ENCODE results near the gene FGL2.
"Not testable (repeated sequence)": the region's sequence is repeated elsewhere in the genome, so short reads cannot be mapped to it uniquely, and the experiment has no call there.

Gene FGL2, protein sequence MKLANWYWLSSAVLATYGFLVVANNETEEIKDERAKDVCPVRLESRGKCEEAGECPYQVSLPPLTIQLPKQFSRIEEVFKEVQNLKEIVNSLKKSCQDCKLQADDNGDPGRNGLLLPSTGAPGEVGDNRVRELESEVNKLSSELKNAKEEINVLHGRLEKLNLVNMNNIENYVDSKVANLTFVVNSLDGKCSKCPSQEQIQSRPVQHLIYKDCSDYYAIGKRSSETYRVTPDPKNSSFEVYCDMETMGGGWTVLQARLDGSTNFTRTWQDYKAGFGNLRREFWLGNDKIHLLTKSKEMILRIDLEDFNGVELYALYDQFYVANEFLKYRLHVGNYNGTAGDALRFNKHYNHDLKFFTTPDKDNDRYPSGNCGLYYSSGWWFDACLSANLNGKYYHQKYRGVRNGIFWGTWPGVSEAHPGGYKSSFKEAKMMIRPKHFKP

DNA sequence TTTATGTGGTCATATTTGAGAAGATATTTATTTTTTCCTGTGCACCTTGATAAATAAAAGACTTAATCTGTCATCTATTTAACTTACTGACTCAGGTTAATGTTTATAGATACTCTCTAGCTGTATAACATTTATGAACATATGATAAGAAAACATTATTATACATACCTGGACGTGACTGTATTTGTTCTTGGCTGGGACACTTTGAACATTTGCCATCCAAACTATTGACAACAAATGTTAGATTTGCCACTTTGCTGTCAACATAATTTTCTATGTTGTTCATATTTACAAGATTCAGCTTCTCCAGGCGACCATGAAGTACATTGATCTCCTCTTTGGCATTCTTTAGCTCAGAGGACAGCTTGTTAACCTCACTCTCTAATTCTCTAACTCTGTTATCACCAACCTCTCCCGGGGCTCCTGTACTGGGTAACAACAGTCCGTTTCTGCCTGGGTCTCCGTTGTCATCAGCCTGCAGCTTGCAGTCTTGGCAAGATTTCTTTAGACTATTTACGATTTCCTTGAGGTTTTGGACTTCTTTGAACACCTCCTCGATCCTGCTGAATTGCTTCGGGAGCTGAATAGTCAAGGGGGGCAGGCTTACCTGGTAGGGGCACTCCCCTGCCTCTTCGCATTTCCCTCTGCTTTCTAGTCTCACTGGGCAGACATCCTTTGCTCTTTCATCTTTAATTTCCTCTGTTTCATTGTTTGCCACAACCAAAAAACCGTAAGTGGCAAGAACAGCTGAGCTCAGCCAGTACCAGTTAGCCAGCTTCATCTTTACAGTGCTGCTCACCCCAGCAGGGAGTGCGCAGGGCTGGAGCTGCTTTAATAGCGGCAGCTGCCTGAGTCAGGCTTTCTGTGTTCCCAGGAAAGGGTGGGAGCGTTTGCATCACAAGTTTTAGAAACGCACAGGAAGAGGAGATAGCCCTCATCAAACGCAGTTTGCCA, at the start of gene FGL2:
Gene FGL2 (minus strand): TSS at position 807 of the 954 bp plus-strand sequence. CDS start 26 bp downstream, at position 781.
- DNase-seq: peak; percentile 54

DNA sequence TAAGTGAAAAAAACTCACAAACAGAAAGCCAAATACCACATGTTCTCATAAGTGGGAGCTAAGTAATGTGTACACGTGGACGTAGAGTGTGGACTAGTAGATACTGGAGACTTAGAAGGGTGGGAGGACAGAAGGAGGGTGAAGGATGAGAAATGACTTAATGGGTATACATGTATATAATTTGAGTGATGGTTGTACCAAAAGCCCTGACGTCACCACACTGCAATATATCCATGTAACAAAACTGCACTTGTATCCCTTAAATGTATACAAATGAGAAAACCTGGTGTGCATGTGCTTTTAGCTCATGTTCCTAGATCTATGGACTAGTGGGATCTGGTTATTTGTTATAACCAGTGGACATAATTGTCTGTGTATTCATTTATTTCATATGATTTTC, 48.5 kb upstream of the FGL2 start:
- DNase-seq: no peak

DNA sequence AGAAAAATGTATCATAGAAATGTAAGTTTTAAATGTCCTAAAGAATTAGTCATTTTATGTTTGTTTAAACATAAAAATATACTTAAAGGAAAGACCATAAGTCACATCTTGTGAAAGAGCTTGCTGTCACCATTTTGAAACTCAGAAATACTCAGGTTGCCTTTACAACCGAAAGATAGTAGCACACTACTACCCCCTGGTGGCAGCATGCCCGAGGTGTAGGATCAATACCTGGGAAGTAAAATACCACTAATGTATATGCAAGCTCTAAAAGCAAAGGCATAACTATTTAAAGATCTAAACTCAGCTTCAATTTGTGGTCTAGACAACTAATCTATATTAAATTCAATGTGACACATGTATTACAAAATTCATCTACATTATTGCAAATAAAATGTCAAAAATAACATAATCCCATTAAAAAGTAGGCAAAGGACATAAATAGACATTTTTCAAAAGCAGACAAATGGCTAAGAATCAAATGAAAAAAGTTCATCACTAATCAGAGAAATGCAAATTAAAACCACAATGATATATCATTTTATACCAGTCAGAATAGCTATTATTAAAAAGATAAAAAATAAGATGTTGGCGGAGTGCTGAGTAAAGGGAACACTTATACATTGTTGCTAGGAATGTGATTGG, 47.7 kb upstream of the FGL2 start:
- peak; percentile 81 for DNase-seq

DNA sequence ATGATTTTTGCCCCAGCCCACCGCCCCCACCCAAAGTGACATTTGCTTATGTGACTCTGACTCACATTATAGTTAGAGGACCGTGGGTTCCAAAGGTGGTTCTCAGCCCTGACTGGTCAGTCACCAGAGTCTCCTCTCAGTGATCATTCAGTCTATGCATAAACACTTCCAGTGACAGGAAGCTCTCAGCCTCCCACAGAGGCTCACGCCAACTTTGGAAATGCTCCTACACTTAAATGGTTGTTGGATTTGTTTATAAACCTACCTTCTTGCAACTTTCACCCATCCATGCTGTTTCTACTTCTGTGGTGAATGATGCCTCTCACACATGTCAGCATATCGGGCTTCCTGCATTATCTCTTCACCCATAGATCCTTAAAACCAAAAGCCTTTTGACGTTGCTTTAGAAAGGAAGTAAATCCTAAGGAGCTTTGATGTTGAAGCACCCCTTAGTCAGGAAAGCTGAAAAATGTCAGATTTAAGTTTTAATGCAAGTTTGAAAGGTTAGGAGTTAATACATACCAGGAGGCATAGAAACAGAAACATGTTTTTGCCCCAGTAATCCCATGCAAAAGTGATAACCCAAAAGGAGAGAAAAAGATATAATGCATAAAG, 46.5 kb upstream of the FGL2 start:
- DNase-seq: no peak

DNA sequence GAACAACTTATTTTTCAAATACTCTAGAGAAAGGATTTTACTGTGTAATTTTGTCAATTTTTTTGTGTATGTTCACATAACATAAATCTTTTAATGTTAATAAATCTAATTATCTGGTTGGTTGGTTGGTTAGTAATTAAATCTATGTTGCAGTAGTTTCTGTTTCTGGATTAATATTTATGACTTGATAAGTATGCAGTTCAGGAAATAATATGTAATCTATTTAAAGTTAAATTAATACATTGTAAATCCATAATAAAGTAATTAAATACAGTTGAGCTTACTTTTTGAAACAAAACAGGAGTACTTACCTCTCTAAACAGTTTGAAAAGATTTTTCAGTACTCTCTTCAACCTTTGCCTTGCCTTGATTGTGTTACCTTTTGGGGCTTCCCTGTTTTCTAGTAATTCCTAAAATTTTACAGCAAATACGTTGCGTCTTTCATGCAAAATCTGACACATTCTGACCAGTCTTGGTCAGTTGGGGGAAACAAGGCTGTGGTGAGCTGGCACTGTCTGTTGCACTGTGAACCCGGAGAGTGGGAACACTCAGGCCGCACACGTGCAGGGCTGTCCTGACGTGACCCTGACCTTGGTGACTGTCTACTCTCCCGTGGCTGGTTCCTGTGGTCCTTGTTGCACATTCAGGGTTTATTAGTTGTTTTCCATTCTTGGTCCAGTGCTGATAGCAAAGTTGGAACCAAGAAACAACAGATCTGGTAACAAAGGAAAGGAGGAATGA, 45.6 kb upstream of the FGL2 start:
- DNase-seq: no peak

DNA sequence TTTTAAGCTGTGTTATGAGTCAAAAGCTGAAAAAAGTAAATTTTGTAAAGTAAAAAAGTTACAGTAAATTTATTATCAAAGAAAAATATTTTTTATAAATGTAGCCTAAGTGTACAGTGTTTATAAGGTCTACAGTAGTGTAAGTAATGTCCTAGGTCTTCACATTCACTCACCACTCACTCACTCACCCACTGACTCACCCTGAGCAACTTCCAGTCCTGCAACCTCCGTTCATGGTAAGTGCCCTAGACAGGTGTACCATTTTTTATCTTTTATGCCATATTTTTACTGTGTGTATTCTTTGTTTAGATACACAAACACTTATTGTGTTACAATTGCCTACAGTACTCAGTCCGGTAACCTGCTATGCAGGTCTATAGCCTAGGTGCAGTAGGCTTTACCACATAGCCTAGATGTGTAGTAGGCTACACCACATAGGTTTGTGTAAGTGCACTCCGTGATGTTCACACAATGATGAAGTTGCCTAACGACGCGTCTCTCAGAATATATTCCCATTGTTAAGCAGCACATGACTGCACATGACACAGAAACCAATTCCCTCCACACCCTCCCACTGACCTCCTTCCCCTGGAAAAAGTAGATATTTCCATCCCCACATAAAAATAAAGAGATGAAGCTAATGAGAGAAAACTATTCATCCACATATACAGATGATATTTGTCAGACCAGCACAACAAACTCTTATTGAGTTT, 44.8 kb upstream of the FGL2 start:
- DNase-seq: no peak

DNA sequence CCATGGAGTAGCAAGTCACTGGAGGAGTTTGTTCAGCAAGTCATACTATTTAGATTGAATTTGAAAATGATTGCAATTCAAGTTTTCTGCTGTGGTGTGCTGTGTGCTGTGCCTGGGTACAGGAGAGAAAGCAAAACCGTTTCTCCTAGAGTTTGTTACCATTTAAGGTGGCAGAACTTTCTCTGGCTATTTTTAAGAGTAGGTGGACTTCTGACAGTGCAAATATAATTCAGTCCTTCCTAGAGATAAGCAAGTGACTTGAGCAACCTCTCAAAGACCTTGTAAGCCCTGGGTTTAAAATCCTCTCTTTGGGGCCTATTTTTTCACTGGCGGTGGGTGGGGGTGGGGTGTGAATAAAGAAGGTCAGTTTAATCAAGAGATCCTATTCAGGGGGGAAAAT, 42.9 kb upstream of the FGL2 start:
- no peak for DNase-seq

DNA sequence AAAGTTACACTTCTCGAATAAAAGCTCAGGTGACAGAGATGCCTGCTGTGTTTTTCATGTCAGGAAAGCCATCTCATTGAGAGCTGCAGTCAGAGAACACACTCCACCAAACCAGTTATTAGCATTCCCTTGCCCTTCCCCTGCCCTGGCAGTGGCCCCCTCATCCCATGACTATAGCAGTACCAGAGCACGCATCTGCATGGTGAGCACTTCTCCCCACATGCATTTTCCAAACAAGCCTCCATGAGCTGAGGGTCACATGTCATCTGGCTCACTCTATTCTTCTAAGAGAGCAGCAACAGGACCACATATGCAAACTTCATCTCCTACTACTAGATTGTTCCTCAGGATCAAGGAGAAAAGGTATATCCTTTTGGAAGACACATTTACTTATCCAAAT, 42.4 kb upstream of the FGL2 start:
- DNase-seq: no peak

DNA sequence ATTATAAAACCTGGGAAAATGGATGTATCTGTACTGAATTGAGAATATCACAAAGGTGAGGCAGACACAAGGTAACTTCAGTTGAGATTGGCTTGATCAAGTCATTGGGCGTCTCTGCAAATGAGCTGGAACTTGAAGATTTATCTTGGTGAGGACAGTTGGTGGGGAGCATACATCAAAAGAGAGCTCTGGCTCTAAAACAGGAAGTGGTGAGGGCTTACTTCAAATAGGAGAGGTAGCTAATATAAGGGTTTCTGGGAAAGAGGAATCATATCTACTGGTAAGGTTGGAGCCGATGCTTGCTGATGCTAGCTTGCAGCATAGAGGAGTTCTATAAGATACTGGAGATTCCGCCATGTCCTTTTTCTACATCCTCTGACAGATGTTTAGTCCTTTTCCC, 39.9 kb upstream of the FGL2 start:
- no peak for DNase-seq

DNA sequence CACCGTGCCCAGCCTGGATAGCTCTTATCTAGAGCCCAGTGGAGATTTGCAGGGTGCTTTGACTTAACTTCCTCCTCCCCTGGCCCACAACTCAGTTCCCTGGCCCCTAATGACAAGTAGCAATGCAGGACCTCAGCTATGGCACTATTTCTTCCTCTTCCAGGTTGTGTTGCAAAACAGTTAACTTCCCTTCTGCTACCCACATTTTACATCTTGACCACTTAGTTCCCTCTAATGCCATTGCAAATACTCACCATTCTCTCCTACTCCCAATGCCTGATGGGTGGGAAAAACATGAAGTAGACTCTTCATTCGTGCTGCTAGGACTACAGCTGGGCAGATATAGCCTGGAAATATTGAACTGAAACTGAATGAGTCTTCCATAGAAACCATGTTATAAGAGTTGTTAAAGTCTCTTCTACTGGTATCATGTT, 39.1 kb upstream of the FGL2 start:
- DNase-seq: peak; percentile 49

DNA sequence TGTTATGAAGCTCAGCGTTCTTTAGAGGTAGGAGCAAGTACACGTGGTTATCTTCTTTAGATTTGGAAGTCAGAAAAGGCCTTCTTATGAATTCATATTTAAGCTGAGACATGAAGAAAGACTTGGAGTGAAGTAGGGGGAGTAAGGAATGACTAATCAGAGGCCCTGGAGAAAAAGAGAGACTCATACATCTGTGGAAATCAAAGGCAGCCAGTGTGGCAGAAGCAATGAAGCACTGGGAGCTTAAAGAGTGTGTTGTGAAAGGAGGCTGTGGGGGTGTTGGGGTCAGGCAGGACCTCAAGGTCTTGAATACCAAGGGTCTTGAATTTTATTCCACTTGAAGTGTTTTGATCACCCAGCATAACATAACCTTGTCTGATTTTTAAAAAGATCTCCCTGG, 35.7 kb upstream of the FGL2 start:
- DNase-seq: no peak

DNA sequence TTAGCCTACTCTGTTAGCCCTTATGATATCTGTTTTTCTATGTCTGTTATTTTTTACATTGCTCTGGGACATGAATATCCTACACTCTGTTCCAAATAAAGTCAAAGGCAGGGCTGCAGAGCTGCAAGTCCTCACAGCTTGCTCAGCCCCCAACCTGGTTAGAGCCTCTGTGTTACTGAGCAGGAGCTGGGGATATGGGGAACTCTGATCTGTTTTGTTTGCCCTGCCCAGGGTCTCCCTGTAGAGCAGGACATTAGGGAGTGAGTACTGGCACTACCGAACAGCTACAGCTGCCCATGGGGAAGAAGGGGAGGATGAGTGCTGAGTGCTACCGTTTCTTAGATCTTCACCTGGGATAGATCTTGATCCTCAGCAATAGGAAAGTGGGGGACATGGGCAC, 32.8 kb upstream of the FGL2 start:
- no peak for DNase-seq

DNA sequence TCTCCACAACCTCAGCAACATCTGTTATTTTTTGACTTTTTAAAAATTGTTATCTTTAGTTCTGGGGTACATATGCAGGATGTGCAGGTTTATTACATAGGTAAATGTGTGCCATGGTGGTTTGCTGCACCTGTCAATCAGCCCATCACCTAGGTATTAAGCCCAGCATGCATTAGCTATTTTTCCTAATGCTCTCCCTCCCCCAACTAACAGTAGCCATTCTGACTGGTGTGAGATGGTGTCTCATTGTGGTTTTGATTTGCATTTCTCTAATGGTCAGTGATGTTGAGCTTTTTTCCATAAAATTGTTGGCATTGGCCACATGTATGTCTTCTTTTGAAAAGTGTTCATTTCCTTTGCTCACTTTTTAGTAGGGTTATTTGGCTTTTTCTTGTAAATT, 29.2 kb upstream of the FGL2 start:
- DNase-seq: not testable (repeated sequence)

DNA sequence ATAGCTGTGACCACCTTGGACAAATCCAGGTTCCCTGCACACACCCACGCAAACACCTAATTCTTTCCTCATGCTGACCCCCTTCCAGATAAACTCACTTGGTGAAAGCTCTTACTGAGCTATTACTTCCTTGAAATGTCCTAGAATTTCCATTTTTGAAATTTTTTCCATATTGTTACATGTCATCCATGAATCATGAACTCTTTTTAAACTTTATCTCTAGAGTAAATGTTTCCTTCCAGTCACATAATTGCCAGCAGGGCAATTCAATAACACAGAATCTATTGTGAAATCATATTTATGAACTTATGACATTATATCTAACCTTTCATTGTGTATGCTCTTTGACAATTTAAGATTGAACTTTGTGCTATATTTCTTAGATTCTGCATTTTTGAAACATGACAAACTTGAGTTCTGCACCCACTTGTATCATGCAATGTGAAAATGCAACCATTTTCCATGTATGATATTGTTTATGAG, 26.8 kb upstream of the FGL2 start:
- DNase-seq: no peak

DNA sequence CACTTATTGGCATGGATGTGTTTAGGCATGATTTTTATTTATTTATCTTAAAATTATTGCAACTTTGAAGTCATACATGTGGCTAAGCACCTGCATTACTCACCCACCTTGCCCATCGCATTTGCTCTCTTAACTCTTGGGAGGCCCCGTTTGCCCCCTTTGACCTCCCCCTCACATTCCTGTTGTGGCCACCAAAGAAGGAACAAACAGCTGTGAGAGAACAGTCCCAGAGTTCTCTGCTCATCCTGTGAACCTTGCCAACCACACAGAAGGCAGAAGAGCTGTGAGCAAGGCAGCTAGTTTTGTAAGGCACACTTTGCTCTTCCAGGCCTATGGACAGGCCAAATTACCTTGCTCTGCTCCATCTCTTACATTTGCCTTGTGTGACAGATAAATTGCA, 23.6 kb upstream of the FGL2 start:
- no peak for DNase-seq

DNA sequence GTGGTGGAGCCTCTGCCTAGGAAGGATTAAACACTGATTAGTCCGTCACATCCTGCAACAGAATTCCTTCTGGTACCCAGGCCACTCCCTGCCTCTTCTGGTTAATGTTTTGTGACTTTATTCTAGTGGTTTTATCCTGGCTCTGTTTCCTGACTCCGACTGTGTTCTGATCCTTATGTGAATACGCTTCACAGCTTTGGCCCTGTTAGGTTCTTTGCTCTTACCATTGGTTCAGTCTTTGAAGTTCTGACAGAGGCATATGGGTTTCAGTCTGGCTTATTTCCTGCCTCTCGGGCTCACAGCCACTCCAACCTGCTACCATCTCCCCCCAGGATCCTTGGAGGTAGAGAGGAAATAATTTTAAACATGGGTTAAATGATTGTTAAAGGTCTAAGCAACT, 23.2 kb upstream of the FGL2 start:
- DNase-seq: no peak

DNA sequence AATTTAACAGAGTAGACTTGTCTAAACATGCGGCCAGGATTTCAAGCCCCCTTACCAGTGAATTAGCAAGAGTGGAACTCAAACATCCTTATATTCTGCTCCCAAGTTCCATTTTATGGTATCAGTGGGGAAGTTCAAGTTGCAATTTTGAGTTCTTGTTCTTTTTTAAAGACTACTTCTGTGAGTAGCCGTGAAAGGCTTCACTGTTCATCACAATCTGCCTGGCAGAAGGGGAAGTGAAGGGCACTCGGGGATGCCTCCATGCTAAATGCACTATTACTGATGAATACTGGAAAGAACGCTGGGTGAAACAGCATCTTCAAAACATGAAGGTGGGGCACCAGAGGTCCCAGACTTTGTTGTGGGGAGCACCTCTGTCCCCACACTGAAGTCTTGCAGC, 22.4 kb upstream of the FGL2 start:
- no peak for DNase-seq

DNA sequence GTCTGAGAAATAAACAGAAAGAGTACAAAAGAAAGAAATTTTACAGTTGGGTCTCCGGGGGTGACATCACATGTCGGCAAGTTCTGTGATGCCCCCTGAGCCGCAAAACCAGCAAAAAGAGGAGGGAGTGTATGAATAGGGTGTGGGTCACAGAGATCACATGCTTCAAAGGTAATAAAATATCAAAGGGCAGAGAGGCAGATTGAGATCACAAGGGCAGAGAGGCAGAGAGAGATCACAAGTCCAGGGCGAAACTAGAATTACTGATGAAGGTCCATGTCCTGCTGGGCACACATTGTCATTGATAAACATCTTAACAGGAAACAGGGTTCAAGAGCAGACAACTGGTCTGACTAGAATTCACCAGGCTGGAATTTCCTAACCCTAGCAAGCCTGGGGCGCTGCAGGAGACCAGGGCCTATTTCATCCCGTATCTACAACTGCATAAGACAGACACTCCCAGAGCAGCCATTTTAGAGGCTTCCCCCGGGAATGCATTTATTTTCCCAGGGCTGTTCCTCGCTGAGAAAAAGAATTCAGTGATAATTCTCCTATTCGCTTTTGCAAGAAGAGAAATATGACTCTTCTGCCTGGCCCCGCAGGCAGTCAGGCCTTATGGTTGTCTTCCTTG, 20.2 kb upstream of the FGL2 start:
- DNase-seq: not testable (repeated sequence)

DNA sequence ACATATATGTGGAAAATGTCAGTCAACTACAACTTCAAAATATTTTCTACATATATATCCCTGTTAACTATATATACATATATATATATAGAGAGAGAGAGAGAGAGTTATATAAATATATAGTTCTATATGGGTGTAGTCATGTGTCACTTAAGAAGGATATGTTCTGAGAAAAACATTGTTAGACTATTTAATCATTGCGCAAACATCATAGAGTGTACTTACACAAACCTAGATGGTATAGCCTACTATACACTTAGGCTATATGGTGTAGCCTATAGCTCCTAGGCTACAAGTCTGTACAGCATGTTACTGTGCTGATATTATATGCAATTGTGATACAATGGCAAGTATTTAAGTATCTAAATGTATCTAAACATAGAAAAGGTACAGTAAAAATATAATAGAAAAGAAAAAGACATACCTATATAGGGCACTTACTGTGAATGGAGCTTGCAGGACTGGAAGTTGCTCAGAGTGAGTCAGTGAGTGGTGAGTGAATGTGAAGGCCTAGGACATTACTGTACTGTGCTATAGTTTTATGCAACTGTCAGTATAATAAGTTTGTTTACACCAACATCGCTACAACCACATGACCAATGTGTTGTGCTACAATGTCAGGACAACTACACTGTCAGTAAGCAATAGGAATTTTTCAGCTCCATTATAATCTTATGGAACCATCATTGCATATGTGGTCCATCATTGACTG, 18.0 kb upstream of the FGL2 start:
- DNase-seq: no peak
